ENCODE measurements around the gene CDS2.

Gene CDS2

GRCh38 chr20:5119435-5120184 is 7.2 kb upstream of the CDS2 start, which contains the start of gene PCNA:
Gene PCNA (minus strand): TSS chr20:5119958. CDS start chr20:5119798, 160 bp downstream.
- ATAC-seq, result peak; percentile 93 to 95

GRCh38 chr20:5120185-5120476 is 6.7 kb upstream of the CDS2 start:
- ATAC-seq, result no peak

GRCh38 chr20:5122873-5123260 is 3.9 kb upstream of the CDS2 start:
- ATAC-seq, result no peak

- ATAC-seq, result peak; percentile 44
These were observed 523 bp downstream of the CDS2 start for GRCh38 chr20:5127204-5127858.

- ATAC-seq, result no peak
These were observed 1.1 kb downstream of the CDS2 start for GRCh38 chr20:5127859-5128424.

- ATAC-seq, result no peak
These were observed 2.1 kb downstream of the CDS2 start for GRCh38 chr20:5128886-5129285.

GRCh38 chr20:5131502-5131901 is 4.7 kb downstream of the CDS2 start:
- no peak for ATAC-seq

GRCh38 chr20:5133998-5134397 is 7.2 kb downstream of the CDS2 start:
- ATAC-seq, result no peak

GRCh38 chr20:5135363-5136012 is 8.7 kb downstream of the CDS2 start:
- no peak for ATAC-seq

GRCh38 chr20:5136096-5136495 is 9.3 kb downstream of the CDS2 start:
- no peak for ATAC-seq

- ATAC-seq, result no peak
These were observed 13.4 kb downstream of the CDS2 start for GRCh38 chr20:5140195-5140594.

- ATAC-seq, result no peak
These were observed 14.8 kb downstream of the CDS2 start for GRCh38 chr20:5141615-5142014.

GRCh38 chr20:5143851-5144250 is 17.0 kb downstream of the CDS2 start:
- ATAC-seq, result no peak

GRCh38 chr20:5145365-5146098 is 18.7 kb downstream of the CDS2 start:
- no peak for ATAC-seq

- no peak for ATAC-seq
These were observed 19.4 kb downstream of the CDS2 start for GRCh38 chr20:5146099-5146668.

GRCh38 chr20:5146871-5147592 is 20.2 kb downstream of the CDS2 start:
- no peak for ATAC-seq

GRCh38 chr20:5148581-5148980 is 21.8 kb downstream of the CDS2 start:
- no peak for ATAC-seq

GRCh38 chr20:5149892-5150225 is 23.1 kb downstream of the CDS2 start:
- ATAC-seq, result no peak

- no peak for ATAC-seq
These were observed 23.6 kb downstream of the CDS2 start for GRCh38 chr20:5150226-5151076.

GRCh38 chr20:5153152-5153467 is 26.3 kb downstream of the CDS2 start:
- no peak for ATAC-seq

Measured in activated CD4-positive, CD25-positive, alpha-beta regulatory T cell treated with anti-CD3 and anti-CD28 coated beads, Interleukin-2, amount 50 U/mL, for 24 hours (primary cell).